ENCODE results near the gene HOXB3.
A peak's percentile ranks its signal among the peaks of the same experiment; 100 is the strongest.

Gene HOXB3

DNA sequence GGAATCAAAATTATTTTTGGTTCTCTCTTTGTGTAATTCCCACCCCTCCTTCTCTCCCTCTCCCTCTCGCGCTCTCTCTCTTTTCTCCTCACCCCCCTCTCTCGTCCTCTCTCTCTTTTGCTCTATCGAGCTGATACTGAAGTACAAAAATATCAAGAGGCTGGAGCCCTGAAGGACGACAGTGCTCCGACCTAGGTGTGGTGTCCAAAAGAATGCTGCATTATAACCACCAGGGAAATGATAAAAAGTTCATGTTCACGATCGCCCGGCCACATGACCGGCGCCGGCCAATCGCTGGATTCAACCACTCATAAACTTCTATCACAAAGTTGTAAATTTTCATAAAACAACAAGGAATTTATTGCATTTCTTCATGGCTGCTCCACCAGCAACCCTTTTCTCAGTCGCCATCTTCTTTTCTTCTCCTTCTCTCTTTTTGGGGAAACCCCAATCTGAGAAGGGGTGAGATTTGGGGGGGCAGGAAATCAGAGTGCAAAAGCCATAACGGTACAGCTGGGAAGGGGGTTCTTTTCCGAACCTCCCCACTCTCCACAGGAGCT lies 14.8 kb upstream of the HOXB3 start, which contains the start of gene HOXB6:
HOXB6 (minus strand) TSS at position 217 of the 560 bp plus-strand sequence. CDS start 6,836 bp downstream, outside the sequence.
- Histone ChIP-seq H3K4me1 (ENCODE audit: control insufficient read depth, insufficient read depth, low read length) (peaks cover 41% of the 10 kb centered on the region), H3K9me3 (ENCODE audit: control insufficient read depth, insufficient read depth, low read depth, low read length) (no peaks in the 10 kb centered on the region), H3K4me3 (ENCODE audit: low read depth, low read length) (peak within 1 kb of the TSS; percentile 57), H3K36me3 (ENCODE audit: control insufficient read depth in 2 of 2, insufficient read depth in 1 of 2, low read length in 2 of 2) (peaks cover 7 to 15% of the 10 kb centered on the region in 2 experiments), H3K27ac (ENCODE audit: extremely low read depth, low read depth, low read length) (peak within 1 kb of the TSS; percentile 86)
- ChIA-PET CTCF (interaction anchor here (0.6 to 0.9 kb wide), 4 partner anchors 30 to 525 kb away, joined by 3 to 4 read pairs (median 3); no protein-coding TSS in a partner anchor), POLR2A (interaction anchor here (0.7 to 1.2 kb wide), 4 partner anchors 13 to 968 kb away, joined by 3 to 8 read pairs (median 5); no protein-coding TSS in a partner anchor)
- TF ChIP-seq YY1 (tag by site-specific recombination; IDR thresholded peaks at IDR 0.05): peak; percentile 25; the same call in 1 of the 2 replicates
- no peak for TF ChIP-seq SP3 (tag by site-specific recombination; IDR thresholded peaks at IDR 0.05)
- peak; percentile 95 for TF ChIP-seq ZNF596 (tag by site-specific recombination; IDR thresholded peaks at IDR 0.05)
- TF ChIP-seq ZNF449 (tag by site-specific recombination; IDR thresholded peaks at IDR 0.05): no peak
- TF ChIP-seq ZNF211 (tag by site-specific recombination; IDR thresholded peaks at IDR 0.05; ENCODE audit: low read depth): no peak
- no peak for TF ChIP-seq ZSCAN16 (tag by site-specific recombination; IDR thresholded peaks at IDR 0.05)
- TF ChIP-seq GLI4 (tag by site-specific recombination; IDR thresholded peaks at IDR 0.05): no peak
- no peak for TF ChIP-seq ZBTB20 (tag by site-specific recombination; IDR thresholded peaks at IDR 0.05)
- TF ChIP-seq PRDM1 (tag by site-specific recombination; IDR thresholded peaks at IDR 0.05): peak; percentile 94
- peak; percentile 72; the same call in 1 of the 2 replicates for TF ChIP-seq HOXD13 (CRISPR knock-in tag; IDR thresholded peaks at IDR 0.05; ENCODE audit: borderline replicate concordance)
- TF ChIP-seq ZNF626 (tag by site-specific recombination; IDR thresholded peaks at IDR 0.05): no peak
- TF ChIP-seq, protein P1, sequence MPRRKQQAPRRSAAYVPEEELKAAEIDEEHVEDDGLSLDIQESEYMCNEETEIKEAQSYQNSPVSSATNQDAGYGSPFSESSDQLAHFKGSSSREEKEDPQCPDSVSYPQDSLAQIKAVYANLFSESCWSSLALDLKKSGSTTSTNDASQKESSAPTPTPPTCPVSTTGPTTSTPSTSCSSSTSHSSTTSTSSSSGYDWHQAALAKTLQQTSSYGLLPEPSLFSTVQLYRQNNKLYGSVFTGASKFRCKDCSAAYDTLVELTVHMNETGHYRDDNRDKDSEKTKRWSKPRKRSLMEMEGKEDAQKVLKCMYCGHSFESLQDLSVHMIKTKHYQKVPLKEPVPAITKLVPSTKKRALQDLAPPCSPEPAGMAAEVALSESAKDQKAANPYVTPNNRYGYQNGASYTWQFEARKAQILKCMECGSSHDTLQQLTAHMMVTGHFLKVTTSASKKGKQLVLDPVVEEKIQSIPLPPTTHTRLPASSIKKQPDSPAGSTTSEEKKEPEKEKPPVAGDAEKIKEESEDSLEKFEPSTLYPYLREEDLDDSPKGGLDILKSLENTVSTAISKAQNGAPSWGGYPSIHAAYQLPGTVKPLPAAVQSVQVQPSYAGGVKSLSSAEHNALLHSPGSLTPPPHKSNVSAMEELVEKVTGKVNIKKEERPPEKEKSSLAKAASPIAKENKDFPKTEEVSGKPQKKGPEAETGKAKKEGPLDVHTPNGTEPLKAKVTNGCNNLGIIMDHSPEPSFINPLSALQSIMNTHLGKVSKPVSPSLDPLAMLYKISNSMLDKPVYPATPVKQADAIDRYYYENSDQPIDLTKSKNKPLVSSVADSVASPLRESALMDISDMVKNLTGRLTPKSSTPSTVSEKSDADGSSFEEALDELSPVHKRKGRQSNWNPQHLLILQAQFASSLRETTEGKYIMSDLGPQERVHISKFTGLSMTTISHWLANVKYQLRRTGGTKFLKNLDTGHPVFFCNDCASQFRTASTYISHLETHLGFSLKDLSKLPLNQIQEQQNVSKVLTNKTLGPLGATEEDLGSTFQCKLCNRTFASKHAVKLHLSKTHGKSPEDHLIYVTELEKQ (tag by site-specific recombination; IDR thresholded peaks at IDR 0.05; ENCODE audit: borderline replicate concordance): 0 out of 2 replicates have a peak, but pooled peaks have one; percentile 12
- no peak for TF ChIP-seq ZNF792 (tag by site-specific recombination; IDR thresholded peaks at IDR 0.05)
- TF ChIP-seq, protein P2, sequence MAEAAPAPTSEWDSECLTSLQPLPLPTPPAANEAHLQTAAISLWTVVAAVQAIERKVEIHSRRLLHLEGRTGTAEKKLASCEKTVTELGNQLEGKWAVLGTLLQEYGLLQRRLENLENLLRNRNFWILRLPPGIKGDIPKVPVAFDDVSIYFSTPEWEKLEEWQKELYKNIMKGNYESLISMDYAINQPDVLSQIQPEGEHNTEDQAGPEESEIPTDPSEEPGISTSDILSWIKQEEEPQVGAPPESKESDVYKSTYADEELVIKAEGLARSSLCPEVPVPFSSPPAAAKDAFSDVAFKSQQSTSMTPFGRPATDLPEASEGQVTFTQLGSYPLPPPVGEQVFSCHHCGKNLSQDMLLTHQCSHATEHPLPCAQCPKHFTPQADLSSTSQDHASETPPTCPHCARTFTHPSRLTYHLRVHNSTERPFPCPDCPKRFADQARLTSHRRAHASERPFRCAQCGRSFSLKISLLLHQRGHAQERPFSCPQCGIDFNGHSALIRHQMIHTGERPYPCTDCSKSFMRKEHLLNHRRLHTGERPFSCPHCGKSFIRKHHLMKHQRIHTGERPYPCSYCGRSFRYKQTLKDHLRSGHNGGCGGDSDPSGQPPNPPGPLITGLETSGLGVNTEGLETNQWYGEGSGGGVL (tag by site-specific recombination; IDR thresholded peaks at IDR 0.05): no peak; the same call in 1 of the 2 replicates
- peak; percentile 56; the same call in 1 of the 2 replicates for TF ChIP-seq KLF16 (tag by site-specific recombination; IDR thresholded peaks at IDR 0.05)
- TF ChIP-seq, protein P3, sequence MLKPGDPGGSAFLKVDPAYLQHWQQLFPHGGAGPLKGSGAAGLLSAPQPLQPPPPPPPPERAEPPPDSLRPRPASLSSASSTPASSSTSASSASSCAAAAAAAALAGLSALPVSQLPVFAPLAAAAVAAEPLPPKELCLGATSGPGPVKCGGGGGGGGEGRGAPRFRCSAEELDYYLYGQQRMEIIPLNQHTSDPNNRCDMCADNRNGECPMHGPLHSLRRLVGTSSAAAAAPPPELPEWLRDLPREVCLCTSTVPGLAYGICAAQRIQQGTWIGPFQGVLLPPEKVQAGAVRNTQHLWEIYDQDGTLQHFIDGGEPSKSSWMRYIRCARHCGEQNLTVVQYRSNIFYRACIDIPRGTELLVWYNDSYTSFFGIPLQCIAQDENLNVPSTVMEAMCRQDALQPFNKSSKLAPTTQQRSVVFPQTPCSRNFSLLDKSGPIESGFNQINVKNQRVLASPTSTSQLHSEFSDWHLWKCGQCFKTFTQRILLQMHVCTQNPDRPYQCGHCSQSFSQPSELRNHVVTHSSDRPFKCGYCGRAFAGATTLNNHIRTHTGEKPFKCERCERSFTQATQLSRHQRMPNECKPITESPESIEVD (tag by site-specific recombination; IDR thresholded peaks at IDR 0.05): peak; percentile 82
- TF ChIP-seq ZXDB (tag by site-specific recombination; IDR thresholded peaks at IDR 0.05): peak; percentile 69
- no peak for TF ChIP-seq ZNF10 (tag by site-specific recombination; IDR thresholded peaks at IDR 0.05)
- TF ChIP-seq ZNF24 (tag by site-specific recombination; IDR thresholded peaks at IDR 0.05): peak; percentile 79
- TF ChIP-seq ZNF366 (tag by site-specific recombination; conservative IDR thresholded peaks at IDR 0.05): peak; percentile 55
- TF ChIP-seq SP7 (tag by site-specific recombination; IDR thresholded peaks at IDR 0.05): no peak
- TF ChIP-seq ZNF133 (tag by site-specific recombination; IDR thresholded peaks at IDR 0.05): no peak
- no peak for TF ChIP-seq OVOL3 (tag by site-specific recombination; IDR thresholded peaks at IDR 0.05)
- TF ChIP-seq ZNF311 (tag by site-specific recombination; IDR thresholded peaks at IDR 0.05; ENCODE audit: borderline replicate concordance): no peak
- no peak for TF ChIP-seq ZNF362 (tag by site-specific recombination; IDR thresholded peaks at IDR 0.05)
- TF ChIP-seq INSM2 (tag by site-specific recombination; IDR thresholded peaks at IDR 0.05): peak; percentile 59; the same call in 1 of the 2 replicates
- TF ChIP-seq ZNF175 (tag by site-specific recombination; IDR thresholded peaks at IDR 0.05): no peak

Measured in HEK293 (cell line).